HG02642 (cell line): ENCODE measurements around the gene LRRC8D.
"Not testable (repeated sequence)": the region's sequence is repeated elsewhere in the genome, so short reads cannot be mapped to it uniquely, and the experiment has no call there.

Experiments
- ATAC-seq: cut with Tn5 transposase; IDR thresholded peaks from one replicate; pipeline ENCODE4 v1.9.1; 2021; ENCODE audit warnings: mild to moderate bottlenecking; ENCODE audit not compliant: unreplicated experiment, poor library complexity

LRRC8D gene

GRCh38 chr1:89975540-89976125 is 154.8 kb downstream of the LRRC8D start:
- ATAC-seq = no peak

GRCh38 chr1:89978755-89979154 is 157.9 kb downstream of the LRRC8D start:
- ATAC-seq = no peak

- ATAC-seq = no peak
Measured at GRCh38 chr1:89980605-89981004, 159.8 kb downstream of the LRRC8D start.

DNA sequence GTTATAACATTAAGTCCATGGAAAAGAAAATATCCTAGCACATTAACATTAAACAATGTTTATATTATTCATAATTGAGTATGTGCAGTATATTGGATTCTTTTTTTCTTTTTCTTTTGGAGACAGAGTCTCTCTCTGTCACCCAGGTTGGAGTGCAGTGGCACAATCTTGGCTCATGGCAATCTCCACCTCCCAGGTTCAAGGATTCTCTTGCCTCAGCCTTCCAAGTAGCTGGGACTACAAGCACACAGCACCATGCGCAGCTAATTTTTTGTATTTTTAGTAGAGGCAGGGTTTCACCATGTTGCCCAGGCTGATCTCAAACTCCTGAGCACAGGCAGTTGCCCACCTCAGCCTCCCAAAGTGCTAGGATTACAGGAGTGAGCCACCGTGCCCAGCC is 162.0 kb downstream of the LRRC8D start:
- ATAC-seq = not testable (repeated sequence)

GRCh38 chr1:89984564-89985116 is 163.8 kb downstream of the LRRC8D start:
- not testable (repeated sequence) for ATAC-seq

DNA sequence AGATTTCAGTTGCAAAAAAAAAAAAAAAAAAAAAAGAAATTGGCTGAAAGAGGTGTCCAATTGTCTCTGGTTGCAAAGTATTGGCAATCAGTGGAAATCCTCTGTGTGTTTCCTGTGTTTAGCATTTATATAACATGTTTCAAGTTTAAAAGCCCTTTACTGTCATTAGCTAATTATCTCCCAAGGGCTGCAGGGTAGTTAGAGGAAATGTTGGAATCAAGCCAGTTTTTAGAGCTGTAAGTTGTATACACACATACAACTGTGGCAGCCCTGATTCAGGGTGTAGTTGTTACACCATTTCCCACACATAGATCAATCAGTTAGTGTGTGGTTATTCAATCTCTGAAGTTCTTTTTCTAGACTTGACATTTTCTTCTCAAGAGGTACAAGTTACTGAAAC is 165.2 kb downstream of the LRRC8D start:
- ATAC-seq = no peak
